ENCODE results near the gene COL6A5. TPM values are rescaled to one million over a fixed set of nuclear protein-coding genes. Genes with fewer than 3 reads are reported as not detected.

The COL6A5 gene
- total and polyA plus RNA-seq, 10 of the 15 experiments (the other 5 are each of a cell fraction or from before 2014, with no cell fraction given), result 0.04 to 0.11 TPM; not detected in 8

DNA sequence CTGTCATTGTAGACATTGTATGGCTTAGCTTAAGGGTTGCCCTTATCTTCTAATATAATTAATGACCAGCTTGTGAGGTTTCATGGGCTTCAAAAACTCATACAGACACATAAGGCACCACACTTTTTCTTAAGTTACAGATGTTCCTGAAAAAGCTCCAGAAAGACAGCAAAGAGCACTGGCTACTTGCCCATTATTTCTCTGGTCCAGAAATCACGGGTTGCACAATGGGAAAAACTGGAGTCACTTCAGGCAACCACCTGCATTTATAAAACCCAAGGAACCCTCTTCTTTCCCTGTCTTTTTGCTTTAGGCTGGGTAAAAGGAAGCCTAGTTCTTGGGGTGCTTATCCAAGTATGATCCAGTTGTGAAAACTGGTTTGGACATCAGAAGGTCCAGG, 169.2 kb downstream of the COL6A5 start:
- in situ Hi-C loops (cut with MboI), result no loop called here
- ChIA-PET RAD21 (ENCODE audit: unreplicated experiment) (no interaction called here), SMC1A (ENCODE audit: uncharacterized antibody, unreplicated experiment) (interaction anchor here (0.6 to 1.7 kb wide), 2 partner anchors 13 to 427 kb away, joined by 3 to 6 read pairs; no protein-coding TSS in a partner anchor), CTCF (no interaction called here), POLR2A (no interaction called here)
- no peak overlapping the region for H3K27ac ChIP-seq (ENCODE audit: control insufficient read depth, insufficient read depth)
- H3K36me3 ChIP-seq (ENCODE audit: control insufficient read depth in 2 of 2, insufficient read depth in 2 of 2, low read length in 1 of 2), result no peaks in the 10 kb centered on the region
- no peak for DNase-seq (ENCODE audit: low read depth, low spot score)
- WGBS (ENCODE audit: insufficient coverage, insufficient replicate concordance, low lambda C conversion rate, missing lambda C conversion rate), result 0% methylated on average over 1 of the region's 1 CpG
- no peak overlapping the region for H2AFZ ChIP-seq (ENCODE audit: control insufficient read depth, low read depth, low read length)
- no peaks in the 10 kb centered on the region for H3K9me3 ChIP-seq (replicated peaks; ENCODE audit: control insufficient read depth, insufficient read depth, low read length)
- H3K9ac ChIP-seq (ENCODE audit: control insufficient read depth, insufficient read depth, low read length), result no peak overlapping the region
- intact Hi-C loops (cut with micrococcal nuclease; ENCODE audit: unreplicated experiment), result no loop called here
- FAIRE-seq, result no peak
- H4K20me1 ChIP-seq (ENCODE audit: control insufficient read depth, insufficient read depth), result no peaks in the 10 kb centered on the region
- no peak for TF ChIP-seq IRF4 (IDR thresholded peaks at IDR 0.05; ENCODE audit: low read depth, low read length)
- TF ChIP-seq, protein P1, sequence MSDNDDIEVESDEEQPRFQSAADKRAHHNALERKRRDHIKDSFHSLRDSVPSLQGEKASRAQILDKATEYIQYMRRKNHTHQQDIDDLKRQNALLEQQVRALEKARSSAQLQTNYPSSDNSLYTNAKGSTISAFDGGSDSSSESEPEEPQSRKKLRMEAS (IDR thresholded peaks at IDR 0.05; ENCODE audit: low read depth, low read length), result no peak
- TF ChIP-seq ZBED1 (IDR thresholded peaks at IDR 0.05; ENCODE audit: borderline replicate concordance), result no peak
- TF ChIP-seq ZBTB11 (CRISPR knock-in tag; IDR thresholded peaks at IDR 0.05), result no peak
- no peak for TF ChIP-seq SIX5 (IDR thresholded peaks at IDR 0.05; ENCODE audit: low read depth, low read length, severe bottlenecking)
- TF ChIP-seq GATAD2B (conservative IDR thresholded peaks at IDR 0.05; ENCODE audit: low read depth), result no peak
- TF ChIP-seq NR2C1 (IDR thresholded peaks at IDR 0.05), result no peak
- no peak for TF ChIP-seq ZSCAN29 (IDR thresholded peaks at IDR 0.05)
- TF ChIP-seq RAD21 (IDR thresholded peaks at IDR 0.05; ENCODE audit: insufficient read depth, low read depth, low read length), result no peak
- TF ChIP-seq HCFC1 (IDR thresholded peaks at IDR 0.05; ENCODE audit: low read length), result no peak
- no TSS peak for BruUV-seq (replicated peaks)
- no peaks in the 10 kb centered on the region for H3K4me1 ChIP-seq (ENCODE audit: control insufficient read depth, insufficient read depth, low read length)
- no peak for ATAC-seq
- H3K27me3 ChIP-seq (replicated peaks in 1 of 2; ENCODE audit: control insufficient read depth in 2 of 2, insufficient read depth in 2 of 2, low read length in 1 of 2), result peaks cover 2 to 6% of the 10 kb centered on the region in 2 experiments
- H3K4me3 ChIP-seq, result no peak overlapping the region
- H3K4me2 ChIP-seq (ENCODE audit: control insufficient read depth, insufficient read depth), result no peak overlapping the region
- no peaks in the 10 kb centered on the region for H3K79me2 ChIP-seq (ENCODE audit: control insufficient read depth, insufficient read depth, low read length)

All from GM12878 (cell line).